HG03095 (cell line): ENCODE data around the gene LAMP1.
A peak's percentile ranks its signal among the peaks of the same experiment; 100 is the strongest.
"Not testable (repeated sequence)": the region's sequence is repeated elsewhere in the genome, so short reads cannot be mapped to it uniquely, and the experiment has no call there.

Experiments
- ATAC-seq: cut with Tn5 transposase; IDR thresholded peaks from one replicate; pipeline ENCODE4 v1.9.1; 2021; ENCODE audit warnings: moderate library complexity; ENCODE audit not compliant: unreplicated experiment

Gene LAMP1, protein sequence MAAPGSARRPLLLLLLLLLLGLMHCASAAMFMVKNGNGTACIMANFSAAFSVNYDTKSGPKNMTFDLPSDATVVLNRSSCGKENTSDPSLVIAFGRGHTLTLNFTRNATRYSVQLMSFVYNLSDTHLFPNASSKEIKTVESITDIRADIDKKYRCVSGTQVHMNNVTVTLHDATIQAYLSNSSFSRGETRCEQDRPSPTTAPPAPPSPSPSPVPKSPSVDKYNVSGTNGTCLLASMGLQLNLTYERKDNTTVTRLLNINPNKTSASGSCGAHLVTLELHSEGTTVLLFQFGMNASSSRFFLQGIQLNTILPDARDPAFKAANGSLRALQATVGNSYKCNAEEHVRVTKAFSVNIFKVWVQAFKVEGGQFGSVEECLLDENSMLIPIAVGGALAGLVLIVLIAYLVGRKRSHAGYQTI

DNA sequence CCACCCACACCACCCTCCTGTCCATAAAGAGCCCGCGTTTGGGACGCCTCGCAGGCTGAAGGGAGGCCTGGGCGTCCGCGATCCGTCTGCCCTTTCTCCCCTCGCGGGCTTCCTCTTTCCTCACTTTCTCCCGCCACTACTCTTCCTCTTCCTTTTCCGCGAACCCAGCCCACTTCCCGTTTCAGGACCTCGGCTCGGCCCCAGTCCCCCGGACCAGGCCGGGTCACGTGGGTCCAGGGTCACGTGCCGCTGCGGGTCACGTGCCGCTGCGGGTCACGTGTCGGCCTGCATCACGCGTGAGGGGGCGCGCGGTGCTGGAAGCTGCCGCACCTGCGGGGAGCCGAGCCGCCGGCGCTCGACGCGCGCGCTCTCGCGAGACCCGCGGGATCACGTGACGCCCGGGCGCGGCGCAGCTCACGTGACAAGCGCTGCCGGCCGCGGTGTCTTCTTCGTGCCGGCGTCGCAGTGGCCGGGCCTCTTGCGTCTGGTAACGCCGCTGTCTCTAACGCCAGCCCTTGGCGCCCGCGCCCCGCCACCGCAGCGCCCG, at the start of gene LAMP1:
Gene LAMP1, plus strand, starts transcription at position 417 of the 547 bp plus-strand sequence. CDS start 196 bp downstream, outside the sequence.
- ATAC-seq, result peak; percentile 77

DNA sequence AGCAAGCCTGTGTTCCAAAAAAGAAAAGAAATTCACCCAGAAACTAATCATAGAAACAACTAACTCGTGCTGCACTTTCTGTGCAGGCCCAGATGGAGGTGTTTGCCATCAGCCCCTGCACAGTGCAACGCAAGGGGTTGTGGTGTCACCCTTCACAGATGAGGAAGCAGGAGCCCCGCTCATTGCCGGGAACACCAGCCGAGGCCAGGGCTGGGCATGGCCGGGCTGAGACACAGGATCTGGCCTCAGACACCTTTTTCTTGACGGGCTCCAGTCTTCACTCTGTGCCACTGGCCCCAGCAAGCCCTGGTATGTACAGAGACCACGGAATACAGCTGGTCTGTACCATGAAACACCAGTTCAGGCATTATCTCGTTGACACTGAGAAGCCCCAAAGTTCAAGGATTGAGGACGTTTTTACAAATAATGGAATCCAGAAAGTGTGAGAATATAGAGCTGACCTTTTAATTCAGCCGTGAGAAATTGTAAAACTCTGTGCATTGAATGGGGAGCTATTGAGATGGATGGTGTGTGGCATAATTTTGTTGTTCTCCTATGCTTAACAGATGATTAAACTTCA, 44.4 kb upstream of the LAMP1 start:
- no peak for ATAC-seq

DNA sequence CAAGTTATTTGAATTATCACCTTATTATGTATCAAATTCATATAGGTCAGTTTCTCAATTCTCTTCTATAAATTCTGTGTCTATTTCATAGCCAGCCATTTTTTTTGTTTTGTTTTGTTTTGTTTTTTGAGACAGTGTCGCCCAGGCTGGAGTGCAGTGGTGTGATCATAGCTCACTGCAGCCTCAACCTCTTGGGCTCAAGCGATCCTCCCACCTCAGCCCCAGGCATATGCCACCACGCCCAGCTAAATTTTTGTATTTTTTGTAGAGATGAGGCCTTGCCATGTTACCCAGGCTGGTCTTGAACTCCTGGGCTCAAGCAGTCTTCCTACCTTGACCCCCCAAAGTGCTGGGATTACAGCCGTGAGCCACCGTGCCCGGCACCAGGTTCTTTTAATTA, 39.1 kb upstream of the LAMP1 start:
- not testable (repeated sequence) for ATAC-seq

DNA sequence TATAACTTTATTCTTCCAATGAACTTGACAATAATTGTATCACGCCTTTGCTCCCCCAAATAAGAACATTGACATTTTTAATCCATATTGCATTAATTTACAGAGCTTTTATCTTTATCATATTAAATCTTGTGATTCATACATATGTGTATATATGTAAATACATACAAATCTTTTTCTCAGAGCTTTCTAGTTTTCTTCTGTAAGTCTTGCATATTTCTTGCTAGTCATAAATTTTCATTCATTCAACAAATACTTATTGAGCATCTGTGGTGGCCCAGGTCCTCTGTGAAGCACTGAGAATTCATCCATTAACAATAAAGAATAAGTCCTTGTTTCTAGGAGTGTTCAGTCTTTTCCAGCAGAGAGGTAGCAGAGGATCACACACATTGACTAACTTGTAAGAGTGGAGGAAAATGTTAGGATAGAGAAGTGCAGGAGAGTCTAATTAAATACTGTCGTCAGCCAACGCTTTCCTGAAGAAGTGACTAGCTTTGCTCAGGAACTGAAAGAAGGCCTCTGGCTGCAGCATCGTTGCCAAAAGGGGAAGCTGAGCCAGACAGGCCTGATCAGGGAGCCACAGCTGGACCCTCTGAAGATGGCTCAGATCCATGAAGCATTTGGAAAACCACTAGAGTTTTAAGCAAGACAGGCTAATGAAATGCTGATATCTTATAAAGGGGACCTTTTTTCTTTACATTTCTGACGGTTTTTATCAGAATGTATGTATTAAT, 38.6 kb upstream of the LAMP1 start:
- no peak for ATAC-seq

DNA sequence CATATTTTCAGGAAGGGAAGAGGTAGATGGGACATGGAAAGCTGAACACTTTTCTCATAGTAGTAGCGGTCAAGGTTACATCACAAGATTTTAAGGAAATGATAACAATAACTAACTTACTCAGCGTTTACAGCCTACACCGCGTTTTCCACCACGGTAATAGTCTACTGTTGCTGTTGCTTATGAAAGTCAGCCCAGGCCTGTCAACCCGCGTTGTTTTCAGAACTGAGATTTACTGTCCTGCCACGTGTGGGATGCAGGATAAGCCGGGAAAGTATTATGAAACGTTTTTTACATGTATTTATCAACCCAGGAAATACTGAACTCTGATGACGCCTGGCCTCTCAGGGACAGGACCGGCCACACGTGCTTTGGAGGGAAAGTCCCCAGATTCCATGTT, 36.0 kb upstream of the LAMP1 start:
- no peak for ATAC-seq

DNA sequence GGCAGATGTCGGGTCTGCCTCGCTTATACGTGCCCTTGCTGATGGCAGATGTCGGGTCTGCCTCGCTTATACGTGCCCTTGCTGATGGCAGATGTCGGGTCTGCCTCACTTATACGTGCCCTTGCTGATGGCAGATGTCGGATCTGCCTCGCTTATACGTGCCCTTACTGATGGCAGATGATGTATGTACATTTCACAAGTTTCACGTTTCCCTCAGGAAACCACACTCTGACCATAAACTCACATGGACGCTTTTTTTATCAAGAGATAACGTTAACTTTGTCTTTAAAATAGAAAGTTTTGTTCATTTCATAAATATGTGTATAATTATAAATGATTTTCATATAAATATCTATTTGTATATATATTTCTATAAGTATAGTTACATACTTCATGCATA, 34.0 kb upstream of the LAMP1 start:
- ATAC-seq, result not testable (repeated sequence)

DNA sequence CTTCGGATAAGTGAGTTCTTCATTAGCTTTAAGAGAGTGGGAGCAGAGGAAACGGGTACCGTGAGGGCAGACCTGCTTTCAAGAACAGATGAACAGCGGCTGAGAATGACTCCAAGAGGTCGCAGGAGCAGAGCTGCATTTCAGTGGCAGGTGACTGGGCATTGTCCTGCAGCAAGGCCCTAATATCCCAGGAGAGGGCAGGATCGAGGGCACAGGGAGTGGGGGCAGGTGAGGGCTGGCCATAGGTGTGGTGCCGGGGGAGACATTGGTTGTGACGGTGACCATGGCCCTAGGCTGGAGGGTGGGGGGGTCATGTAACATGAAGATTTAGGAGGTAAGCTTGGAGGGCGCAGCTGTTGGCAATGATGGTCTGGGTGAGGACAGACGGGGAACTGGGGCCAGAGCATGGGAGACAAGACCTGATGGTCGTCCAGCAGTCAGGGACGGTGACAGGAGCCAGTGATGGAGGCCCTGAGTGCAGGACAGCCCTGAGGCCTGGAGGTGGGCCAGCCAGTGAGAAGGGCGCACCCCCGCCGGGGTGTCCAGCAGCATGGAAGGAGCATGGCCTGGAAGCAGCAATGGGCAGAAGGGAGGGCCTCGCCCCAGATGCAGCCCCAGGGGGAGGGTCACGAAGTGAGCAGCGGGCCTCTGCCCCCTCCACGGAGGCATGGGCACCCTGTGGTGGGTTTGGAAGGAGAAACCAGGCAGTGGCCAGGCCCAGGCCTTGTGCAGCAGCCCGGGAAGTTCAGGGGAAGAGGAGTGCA, 29.2 kb upstream of the LAMP1 start:
- ATAC-seq, result no peak

DNA sequence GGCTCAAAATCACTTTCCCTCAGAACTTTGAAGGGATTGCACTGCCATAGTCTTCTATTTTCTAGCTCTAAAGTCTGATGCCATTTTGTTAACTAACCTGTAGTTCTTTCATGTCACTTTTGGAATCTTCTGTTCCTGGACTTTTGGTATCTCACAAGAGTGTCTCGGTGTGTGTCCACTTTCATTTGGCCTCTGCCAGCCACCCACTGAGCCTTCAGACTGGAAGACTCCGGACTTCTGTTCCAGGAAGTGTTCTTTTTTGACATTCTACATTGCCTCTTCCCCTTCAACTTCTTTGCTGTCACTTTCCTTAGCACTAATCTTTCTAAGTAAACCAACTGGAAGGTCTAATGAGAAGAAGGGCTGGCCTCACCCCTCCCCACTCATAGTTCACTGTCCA, 25.0 kb upstream of the LAMP1 start:
- ATAC-seq, result no peak

DNA sequence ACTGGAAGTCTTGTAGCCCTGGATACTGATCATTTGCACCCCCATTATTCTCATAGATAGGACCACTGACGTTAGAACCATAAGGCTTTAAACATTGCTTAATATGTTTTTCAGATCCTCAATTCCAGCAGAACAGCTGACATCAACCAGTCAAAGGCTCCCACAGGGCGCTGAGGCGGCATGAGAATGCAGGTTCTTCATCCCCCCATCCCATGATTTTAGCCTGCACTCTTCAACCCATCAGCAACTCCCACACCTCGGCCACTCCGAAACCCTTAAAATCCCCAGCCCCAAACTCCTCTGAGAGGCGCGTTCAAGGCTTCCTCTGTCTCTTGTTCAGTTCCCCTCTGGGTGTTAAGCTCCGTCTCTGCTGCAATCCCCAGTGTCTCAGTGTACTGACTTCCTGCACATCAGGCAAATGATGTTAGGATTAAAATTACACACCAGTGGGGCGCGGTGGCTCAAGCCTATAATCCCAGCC, 24.3 kb upstream of the LAMP1 start:
- ATAC-seq, result no peak

DNA sequence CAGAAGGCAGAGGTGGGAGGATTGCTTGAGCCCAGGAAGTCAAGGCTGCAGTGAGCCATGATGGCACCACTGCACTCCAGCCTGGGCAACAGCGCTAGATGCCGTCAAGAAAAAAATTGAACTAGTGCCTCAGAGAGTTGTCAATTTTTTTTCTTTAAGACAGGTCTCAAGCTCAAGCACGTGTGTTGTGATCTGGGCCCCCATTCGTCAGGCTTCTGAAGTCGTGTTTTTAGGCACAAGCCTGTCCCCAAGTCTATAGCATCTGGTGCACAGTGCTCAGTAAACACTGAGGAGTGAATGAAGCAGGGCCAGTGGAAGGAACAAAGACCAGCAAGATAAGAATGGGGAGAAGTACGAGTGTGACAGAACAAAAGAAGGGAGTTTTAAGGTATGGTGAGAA, 23.7 kb upstream of the LAMP1 start:
- no peak for ATAC-seq

DNA sequence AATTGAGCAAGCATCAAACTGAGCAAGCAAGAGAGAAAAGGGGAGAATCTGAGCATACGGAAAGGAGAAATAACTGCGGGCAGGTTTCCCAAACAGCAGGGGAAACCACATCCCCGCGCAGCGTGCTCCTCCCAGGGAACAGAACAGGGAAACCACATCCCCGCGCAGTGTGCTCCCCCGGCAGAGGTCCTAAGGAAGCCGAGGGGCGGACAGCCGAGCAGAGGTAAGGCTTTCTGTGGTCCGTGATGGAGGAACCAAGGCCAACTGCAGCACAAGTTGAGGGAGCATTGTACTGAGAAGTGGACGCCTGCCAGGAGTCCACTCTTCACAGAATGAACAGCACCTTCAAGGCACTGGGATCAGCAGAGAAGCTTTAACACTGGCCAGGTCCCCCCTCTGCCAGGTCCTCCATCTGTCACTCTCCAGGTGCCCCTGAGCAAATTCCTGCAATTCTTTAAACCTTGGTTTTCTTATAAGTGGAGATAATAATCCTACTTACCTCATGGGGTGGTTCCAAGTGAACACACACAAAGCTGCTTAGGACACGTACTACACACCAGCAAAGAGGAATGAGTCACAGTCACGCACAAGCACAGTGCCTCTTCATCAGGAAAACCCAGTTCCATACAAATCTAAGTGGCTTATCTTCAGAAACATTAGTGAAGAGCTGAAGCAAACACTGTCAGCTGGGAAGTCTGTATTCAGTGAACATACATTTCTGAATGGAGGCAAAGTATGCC, 23.0 kb upstream of the LAMP1 start:
- ATAC-seq, result no peak

DNA sequence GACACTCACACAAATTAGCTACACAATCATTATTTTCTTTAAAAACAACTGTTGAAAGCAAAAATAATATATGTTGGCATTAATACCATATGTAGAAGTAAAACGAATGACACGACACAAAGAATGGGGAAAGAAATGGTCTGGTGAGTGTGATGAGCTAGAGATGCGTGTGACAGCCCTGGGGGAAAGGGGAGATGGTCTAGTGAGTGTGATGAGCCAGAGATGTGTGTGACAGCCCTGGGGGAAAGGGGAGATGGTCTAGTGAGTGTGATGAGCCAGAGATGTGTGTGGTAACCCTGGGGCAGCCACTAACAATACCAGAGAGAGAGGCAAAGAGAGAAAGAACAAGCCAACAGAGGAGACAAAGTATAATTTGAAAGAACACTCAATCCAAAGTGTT, 22.3 kb upstream of the LAMP1 start:
- no peak for ATAC-seq

DNA sequence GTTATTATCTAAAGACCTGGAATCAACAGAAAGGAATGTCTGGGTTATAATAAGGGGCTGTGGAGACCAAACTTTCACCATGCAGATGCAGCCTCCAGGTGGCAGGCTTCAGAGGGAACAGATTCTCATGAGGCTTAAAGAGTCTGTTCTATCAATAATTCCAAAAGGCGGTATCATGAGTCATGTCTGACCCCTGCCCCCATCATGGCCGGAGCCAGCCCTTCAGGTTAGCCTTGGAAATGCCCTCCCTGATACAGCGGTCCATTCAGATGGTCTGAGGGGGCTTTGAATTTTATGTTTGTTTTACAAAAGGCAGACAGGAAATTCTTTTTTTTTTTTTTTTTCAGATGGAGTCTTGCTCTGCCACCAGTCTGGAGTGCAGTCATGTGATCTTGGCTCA, 21.7 kb upstream of the LAMP1 start:
- ATAC-seq, result no peak

DNA sequence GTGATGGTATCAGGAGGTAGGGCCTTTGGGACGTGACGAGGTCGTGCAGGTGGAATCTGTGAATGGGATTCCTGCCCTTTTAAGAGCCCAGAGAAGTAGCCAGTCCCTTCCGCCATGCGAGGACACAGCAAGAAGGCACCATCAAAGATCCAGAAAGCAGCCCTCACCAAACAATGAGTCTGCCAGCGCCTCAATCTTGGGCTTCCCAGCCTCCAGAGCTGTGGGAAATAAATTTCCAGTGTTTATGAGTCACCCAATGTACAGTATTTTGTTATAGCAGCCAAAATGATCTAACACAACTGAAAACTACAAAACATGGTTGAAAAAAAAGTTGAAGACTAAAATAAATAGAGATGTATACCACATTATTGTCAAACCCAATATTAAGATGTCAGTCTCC, 16.9 kb upstream of the LAMP1 start:
- no peak for ATAC-seq

DNA sequence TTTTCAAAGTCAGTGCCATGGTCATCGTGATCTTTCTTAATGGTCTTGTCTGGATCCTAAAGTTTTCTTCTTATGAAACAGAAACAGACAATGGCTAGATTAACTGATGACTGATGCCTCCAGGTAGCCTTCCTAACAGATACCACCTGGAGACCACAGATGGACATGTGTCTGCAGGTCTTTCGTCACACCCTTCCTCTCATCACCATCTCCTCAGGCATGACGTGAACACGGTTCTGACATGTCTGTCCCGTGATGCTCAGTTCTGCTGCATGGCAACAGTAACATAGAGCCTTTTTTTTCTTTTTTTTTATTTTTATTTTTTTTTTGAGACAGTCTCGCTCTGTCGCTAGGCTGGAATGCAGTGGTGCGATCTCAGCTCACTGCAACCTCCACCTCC, 13.1 kb upstream of the LAMP1 start:
- no peak for ATAC-seq

DNA sequence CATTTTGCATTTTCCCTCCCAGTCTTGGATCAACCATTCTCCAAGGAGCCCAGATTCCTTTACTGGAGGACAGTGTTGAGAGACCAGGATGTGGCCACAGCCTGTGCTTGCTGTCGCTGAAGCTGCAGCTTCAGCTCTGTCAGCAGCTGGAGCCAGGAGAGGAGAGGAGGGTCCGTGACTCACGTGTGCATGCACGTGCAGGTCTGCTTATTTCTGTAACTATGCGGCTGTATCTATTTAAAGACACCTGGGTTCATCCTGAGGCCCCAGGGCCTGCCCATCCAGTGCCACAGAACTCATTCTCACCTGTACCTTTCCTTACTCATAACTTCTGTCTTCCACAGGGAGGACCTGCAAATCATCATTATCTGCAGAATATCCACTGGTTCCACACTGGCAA, 8.2 kb upstream of the LAMP1 start:
- no peak for ATAC-seq

DNA sequence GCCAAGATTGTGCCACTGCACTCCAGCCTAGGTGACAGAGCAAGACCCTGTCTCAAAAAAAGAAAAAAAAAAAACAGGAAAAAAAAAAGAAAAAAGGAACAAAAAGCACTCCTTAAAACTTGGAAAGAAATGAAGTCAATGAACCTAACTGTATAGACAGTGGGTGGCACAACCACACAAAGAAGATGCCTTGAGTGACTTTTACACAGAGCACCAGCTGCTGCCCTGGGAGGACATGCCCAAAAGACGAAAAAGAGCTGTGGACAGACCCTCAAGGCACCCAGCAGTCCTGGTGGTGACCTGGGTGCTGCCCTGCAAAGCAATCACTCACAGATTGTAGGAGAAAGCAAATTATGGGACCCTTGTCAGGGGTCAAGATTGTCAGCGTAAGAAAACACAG, 5.9 kb upstream of the LAMP1 start:
- ATAC-seq, result no peak

DNA sequence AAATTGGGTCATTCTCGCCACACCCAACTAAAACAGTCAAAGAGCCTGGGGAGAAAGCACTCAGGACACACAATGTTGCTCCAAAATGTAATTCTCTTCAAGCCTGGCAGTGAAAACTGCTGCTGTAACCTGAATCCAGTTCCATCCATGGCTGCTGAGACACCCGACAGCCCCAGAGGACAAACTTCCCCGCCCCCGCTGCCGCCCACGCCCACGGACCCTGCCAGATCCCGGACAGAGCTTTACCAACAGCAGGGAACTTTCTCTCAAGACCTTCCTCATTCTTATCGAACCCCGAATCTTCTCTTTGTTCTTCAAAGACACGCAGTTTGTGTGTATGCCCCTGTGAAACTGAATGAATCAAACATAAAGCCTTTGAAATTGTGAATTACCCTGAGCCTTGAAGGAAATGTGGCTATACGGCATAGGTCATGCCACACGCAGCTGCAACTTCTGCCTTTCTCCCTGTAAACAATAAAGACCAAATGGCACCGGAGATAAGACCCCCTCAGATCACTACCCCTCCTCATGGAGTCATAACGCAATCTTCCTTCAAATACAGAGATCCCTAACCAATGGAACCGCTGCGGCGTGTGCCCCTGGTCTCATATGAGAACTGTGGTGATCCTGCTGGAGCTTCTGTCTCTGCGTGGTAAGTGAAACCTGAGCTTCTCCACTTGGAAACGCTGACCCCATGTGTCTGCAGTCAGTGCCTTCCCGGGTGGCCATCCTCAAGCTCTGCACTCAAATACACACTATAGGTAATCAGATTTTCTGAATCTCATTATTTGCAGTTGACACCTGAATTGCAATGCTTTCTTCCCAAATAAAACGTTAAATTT, 4.8 kb upstream of the LAMP1 start:
- ATAC-seq, result no peak

DNA sequence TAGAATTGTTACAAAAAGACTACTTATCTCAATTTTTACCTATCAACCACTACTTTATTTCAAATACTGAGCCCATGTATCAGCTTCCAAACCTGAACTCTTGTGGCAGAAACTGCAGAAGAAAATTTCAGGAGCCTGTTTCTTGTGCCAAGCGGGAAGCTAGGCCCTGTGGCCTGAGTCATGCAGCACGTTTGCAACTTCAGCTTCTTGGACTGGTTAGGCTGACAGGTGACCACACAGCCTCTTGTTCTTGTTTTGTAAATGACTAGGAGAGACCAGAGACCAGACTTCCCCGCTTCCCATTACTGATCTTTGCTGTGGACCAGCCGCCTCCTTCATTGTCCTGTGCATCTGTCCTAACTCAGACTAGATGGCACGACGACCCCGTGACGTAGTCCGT, 3.4 kb upstream of the LAMP1 start:
- ATAC-seq, result no peak
